HG03175 (cell line): ENCODE results near the gene CFAP100.
A peak's percentile ranks its signal among the peaks of the same experiment; 100 is the strongest.

ENCODE experiments used
- ATAC-seq: cut with Tn5 transposase; IDR thresholded peaks from one replicate; pipeline ENCODE4 v1.9.1; 2021; ENCODE audit warnings: mild to moderate bottlenecking, moderate library complexity; ENCODE audit not compliant: unreplicated experiment

Gene CFAP100

DNA sequence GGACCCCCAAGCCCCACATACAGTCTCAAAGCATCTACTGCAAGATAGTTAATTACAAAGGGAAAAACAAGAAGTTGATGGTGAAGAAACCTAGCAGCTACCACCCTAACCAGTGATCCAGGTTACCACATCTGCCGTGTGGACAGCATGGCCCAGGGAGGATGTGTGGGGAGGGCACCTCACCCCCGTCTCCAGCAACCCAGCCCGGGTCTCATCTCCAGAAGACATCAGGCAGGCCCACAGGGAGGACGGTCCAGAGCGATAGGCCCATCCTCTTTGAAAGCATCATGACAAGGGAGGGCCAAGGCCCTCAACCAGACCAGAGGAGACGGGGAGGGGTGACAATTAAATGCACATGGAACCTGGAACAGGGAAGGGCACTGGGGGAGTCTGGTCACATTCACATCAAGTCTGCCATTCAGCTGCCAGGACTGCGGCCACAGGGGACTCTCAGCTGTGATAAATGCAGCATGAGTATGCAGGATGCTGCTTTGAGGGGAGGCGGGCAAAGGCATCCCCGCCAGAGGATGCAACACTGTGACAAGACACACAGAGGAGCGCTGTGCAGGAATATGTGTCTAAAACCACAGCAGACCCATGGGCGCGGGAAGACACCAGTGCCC lies 62.2 kb downstream of the CFAP100 start:
- ATAC-seq, result no peak

DNA sequence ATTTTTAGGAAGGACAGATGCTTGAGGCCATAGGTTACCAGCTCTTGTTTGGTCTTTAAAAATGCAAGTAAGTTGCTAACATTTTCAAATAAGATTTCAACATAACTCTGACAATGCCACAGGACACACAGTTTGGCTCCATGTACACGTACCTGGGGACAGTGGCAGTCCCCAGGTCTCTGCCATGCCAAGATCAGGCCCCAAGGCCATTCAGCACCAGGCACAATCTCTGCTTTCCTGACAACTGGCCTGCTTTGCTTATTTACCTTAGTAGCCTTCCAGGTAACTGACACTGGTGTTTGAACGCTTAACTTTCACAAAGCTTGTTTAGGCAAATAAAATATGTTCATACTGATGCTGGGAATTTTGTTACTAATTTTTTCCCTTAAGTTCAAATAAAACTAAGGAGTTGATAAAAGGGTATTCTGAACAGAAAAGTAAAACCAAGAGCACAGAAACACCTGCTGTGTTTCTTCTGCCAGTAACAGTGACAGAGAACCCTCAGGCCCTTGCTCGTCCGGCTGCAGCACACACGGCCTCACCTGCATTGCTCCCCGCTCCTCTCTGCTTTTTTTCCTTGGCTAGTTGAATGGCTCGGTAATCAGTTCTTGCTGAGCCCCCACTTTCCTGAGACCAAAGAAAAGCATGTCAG lies 64.5 kb downstream of the CFAP100 start:
- no peak for ATAC-seq

DNA sequence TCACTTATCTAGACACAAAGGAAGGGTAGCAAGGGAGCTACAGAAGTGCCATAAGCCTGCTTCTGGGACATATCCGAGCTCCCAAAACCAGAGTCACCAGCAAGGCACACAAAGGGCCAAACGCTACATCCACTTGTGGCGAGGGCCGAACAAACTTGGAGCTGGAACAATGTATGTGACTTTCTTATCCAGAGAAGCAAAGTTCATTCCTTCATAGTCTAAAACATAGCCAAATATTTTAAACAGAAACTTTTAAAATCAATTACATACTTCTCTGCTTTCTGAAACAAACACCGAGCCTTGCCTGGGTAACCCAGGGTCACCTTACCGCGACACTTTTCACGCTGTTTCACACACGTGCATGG lies 65.0 kb downstream of the CFAP100 start:
- ATAC-seq, result no peak

DNA sequence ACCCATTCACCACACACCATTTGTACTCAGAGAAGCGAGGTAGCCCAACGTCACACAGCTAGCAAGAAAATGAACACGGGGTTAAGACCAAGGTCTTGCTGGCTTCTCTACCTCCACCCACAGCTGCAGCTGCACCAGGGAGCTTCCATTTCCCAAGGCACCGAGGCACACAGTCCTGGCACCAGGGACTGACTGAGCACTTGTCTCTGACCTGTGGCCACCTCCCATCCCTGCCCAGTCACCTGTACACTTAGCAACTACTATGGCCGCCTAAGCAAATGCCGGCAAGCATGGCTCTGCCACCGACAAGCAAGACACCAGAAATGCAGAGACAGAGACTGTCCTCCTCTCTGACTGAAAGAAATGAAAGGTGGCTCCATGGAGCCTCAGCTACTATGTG lies 65.7 kb downstream of the CFAP100 start:
- ATAC-seq, result no peak

DNA sequence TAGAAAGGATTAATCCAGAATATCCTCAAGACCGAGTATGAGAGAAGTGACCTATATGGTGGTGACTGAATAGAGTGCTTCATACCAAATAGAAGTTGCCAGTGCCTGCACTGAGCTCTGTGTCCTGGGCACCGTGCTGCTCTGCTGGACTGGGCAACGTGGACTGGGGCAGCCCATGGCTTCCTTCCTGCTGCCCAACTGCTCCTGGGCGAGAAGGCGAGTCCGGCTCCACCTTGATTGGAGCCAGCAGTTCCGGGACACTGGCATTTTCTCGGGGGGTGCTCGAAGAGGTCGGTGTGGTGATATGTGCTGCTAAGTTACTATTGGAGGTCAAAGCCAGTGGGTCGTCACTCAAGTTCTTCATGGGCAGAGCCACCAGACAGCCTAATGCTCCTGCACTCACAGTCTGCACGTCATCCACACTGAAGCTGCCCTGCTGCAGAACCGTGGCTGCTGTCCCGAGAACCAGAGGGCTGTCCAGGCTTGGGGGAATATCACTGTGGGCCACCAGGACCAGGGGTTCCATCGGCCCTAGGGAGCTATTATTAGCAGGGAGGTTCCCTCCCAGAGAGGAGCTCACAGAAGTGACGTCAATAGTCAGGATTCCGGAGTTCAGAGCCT lies 66.9 kb downstream of the CFAP100 start:
- no peak for ATAC-seq

DNA sequence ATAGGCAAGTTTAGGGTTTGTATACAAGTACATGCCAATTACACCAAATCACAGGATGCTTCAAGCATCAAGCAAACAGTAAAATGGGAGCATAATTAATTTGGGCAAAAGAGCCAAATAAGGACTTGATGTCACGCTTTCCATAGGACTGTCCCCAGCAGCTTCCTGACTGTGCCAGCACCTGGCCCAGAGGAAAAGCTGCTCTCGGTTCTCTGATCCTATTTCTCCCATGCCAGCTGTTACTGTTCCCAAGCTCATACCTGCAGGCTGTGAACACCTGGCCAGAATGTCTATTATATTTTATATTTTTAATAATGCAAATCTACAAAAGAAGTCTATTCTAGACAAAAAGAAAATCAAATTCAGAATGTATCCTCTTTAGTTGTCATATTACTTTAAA lies 68.8 kb downstream of the CFAP100 start:
- no peak for ATAC-seq

DNA sequence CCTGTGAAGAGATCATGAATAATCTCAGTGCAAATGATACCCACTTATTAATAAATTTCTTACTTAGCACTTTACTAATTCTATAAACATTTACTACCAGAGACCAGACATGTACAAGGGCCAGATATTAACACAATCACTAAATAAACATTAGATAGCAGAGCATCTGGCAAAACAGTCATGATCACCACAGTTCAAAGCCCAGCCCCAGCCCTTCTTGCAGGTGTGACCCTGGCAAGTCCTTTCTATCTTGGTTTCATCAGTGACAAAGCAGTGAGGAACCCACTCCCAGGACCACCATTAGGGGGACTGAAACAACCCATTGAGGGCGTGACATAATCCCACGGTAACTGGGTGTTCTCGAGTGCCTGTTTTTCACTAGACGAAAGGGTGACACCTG lies 69.4 kb downstream of the CFAP100 start:
- ATAC-seq, result no peak

DNA sequence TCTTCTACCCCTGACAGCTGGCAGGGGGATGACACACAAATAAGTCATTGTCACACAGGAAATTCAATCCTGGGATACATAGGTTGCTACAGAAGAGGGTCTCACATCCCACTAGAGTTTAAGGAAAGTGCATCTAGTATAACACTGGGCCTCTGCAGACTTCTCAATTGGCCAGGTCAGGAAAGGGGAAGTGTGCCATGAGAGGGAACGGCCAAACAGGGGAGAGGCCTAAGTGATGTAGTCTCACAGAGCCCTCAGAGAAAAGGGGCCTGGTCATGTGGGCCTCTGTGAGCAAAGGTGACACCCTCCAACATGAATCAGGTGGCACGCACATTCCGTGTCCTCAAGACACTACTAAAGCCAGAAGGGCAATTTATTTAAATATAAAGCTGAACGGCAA lies 69.8 kb downstream of the CFAP100 start:
- ATAC-seq, result no peak

DNA sequence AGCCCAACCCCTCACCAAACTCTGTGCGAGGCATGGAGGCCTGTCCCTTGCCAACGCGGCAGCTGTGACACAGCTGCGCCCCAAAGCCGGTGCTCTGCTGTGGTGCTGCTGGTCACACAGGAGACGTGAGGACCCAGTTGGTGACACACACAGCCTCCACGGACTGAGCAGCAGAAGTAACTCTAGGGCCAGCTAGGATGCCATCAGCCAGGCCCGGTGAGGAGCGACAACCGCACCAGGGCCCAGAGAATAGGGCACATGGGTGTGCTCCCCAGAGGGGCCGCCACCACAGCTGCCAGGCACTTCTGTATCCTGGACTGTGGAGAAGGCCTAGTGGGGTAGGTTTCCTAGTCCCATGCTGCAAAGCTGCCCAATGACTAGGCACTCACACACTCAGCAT lies 70.3 kb downstream of the CFAP100 start:
- ATAC-seq, result no peak

DNA sequence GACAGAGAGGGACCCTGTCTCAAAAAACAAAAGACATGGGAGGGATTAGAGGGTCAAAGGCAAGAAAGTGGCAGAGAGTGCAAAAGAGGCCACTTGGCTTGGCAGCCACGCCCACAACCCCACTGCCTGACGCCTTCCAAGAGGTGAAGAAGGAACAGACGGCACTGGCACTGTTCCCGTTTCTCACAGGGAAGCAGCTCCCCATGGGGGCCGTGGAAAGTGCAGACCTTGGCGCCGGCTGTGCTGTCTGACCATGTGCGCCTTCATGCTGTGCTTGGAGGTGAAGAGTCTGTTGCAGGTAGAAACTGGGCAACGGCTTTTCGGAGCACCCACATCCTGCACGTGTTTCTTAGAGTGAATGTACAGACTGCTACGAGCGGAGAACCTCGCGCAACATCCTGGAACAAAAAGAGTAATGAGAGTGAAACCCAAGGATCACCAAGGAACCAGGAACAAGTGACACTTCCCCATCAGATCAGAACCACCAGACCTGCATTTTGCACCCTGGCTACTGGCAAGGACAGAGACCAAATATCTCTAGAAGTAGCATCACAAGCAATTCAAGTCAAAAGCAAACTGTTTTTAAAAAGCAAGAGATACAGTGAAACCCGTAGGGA lies 71.3 kb downstream of the CFAP100 start:
- no peak for ATAC-seq

DNA sequence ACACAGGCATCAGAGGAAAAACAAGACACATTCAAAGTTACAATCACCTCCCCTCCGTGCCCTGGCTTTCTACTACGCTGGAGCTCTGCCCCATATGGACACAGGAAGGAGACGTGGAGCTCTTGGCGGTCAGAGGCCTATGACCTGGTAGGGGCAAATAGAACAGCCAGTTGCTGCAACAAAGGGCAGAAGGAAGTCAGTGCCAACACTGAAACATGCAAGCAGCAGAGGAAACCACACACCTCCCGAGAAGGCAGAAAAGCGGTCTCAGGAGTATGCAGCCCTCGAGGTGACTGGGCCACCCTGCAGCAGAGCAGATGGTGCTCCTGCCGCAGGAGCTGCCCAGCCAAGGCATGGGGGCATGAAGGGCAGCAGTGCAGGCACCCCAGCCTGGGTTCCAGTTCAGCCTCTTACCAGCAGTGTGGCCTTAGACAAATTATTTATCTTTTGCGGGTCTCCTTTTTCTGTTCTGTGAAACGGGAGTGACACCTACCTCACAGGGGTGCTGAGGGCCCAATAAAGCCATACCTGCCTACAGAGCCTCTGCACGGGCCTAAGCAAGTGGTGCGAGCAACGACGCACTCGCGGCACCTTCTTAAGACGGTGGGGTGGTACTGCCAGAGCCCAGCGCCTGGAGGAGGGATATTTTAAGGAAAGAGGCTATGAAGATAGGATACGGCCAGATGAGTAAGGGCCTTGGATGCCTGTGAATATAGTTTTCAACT lies 72.3 kb downstream of the CFAP100 start:
- ATAC-seq, result no peak

DNA sequence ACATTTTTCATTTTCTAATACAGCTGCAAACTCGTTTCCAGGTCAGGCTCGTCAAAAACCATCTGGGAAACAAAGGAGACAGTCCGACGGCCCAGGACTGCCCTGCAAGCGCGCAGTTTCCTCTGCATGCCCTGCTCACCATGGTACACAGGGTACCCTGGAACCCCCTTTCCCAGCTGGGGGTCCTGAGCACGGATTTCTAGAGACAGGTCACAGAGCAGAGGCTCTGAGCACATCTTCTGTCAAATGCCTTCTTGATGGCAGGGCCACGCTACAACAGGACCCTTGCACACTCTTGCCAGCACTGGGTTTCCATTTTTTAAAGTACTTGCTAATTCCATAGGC lies 72.9 kb downstream of the CFAP100 start:
- ATAC-seq, result no peak

DNA sequence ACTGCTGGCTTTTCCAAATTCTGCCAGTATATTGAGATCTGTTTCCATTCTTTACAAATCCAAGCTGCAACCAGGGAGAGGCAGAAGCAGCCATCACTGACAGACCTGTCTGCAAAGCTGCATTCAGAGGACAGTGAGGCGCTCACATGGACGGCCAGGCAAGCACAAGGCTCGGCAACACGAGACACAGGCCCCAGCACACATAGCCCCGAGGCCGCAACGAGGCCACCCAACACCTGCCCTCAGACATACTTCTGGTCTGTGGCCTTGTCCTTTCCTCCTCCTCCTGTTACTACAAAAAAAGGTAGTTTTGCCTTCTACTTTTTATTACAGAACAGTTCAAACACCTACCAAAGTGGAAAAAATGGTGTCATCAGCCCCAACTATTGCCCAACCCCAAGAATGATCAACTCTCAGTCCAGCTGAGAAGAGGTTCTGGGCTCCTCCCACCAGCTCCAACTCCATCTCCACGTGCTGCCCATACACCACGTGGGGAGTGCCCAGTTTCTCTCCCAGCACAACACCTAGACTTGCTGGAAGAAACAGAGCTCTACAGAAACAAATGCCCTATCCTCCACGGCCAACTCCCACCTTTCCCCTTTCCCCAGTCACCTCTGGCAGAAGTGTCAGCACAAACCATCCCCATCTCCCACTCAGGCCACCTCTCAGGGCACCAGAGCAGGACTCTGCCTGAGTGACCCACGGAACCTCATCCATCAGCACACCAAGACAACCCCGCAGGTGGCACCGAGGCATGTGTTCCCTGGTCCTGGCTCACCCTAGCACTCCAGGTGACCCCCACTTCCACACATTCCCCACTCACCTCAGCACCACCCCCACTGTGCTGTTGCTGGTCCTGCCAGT lies 73.6 kb downstream of the CFAP100 start:
- ATAC-seq, result no peak

DNA sequence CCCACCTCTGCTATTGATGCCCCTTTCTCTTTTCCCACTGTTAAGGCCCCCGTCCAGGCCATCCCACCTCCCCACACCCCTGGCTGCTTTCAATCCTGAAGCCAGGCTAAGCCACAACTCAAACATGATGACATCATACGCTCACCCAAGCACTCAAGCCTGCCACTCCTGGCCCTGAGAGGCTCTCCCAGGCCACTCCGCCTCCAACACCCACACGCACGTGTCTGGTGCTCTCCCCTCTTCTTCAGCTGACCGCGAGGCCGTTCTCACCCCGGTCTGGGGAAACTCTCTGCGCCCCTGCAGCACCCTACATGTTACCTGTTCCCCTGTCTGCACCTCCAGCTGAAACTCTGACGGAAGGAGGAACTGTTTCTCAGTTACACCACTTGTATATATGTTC lies 74.8 kb downstream of the CFAP100 start:
- ATAC-seq, result no peak

DNA sequence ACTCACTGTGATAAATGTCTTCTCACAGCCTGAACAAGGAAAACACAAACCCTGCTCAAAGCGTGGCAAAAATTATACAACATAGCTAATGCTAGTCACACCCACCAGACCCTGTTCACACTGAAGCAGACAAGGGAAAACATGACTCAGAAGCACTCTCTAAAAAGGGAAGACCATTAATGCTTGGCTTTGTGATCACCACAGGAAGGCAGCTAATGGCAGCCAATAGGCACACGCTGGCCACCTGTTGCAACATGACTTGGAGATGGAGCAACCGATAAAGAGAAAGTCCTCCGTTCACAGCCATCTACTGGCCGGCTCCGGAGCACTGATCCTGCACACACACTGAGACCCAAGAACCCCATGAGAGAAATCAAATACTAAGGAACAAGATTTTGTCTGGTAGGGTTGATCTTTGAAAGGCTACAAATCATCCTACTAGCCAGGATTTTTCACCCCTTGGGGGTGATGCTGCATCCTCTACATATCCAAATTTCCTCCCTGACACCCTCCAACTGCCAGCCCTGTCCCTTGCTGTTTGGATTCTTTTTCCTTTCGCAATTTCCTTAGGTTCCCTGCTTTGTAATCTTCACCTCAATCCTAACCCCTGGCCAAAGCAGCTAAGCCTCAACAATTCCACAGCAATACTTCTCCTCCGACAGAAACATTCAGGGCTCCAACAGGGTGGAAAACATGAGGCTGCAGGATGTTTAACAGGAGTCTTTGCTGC lies 77.7 kb downstream of the CFAP100 start:
- no peak for ATAC-seq

DNA sequence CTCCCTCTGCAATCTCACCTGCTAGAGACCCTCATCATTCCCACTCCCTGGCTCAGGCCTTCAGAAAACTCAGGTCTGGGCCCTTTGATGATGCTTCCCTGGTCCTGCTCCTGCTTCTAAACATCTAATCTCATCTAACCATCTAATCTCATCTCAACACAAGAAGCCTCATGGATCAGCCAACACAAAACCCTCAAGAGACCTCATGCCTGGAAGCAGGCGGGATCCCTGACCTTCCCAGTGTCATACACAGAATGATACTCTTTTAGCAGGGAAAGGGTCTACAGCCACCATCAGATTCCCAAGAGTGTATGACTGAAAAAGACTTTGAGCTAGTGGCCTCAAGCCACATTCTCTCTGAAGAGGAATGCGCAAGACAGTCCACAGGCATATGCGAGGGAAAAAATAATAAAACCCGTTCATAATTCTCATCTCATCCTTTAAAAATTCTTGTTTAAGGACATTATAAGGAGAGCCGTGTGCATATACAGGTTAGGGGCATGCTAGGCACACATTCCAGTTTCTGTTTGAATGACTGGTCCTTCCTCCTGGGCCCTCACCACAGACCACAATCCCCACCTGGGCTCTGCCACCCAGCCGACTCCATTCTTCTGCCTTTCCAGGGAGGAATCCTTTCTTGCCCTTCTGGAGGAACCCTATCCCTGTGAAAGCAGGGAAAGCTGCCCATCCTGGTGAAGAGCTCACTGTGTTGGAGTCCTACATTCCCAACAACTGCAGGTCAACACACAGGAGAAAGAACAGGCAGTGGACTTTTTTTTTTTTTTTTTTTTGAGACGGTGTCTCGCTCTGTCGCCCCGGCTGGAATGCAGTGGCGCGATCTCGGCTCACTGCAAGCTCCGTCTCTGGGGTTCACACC lies 78.8 kb downstream of the CFAP100 start:
- no peak for ATAC-seq

DNA sequence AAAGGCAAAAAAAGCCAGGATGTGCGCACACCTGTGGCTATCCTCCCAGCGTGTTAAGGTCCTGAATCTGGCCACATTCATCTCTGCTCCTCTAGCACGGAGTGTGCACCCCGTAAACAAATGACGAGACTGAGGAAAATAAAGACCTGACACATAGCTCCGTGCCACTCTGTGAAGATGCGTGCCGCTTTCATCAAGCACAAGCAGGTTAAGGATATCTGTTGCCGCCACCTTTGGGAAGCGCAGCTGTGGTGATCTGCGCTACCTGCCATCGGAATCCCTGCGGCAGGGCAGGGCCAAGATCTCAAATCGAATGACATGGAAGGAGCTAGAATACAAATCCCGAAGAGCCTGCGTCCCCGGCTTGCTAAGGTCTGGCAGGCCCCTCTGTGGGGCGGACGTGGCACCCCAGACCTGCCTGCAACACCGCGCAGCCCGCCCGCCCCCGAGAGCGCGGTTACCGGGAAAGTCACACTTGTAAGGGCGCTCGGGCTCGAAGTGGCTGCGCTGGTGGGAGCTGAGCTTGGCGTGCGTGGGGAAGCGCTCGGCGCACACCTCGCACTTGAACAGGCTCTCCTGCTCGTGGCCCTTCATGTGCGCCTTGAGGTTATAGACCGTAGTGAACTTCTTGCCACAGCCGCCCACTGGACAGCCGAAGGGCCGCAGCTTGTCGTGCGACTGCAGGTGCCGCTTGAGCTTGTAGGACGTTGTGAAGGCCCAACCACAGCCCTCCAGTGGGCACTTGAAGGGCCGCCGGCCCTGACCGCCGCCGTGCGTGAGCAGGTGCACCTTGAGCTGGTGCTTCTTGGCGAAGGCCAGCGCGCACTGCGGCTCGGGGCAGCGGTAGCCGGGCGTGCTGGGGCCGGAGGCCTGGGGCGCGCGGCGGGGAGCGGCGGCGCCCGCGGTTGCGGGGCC lies 80.0 kb downstream of the CFAP100 start:
- peak; percentile 28 for ATAC-seq
